ENCODE data around the gene OR51V1.
"Not testable (repeated sequence)": the region's sequence is repeated elsewhere in the genome, so short reads cannot be mapped to it uniquely, and the experiment has no call there.

OR51V1 gene

GRCh38 chr11:5197536-5197935 is 2.9 kb downstream of the OR51V1 start:
- FAIRE-seq (no peak), DNase-seq (ENCODE audit: insufficient read length) (no peak)
- no peak for TF ChIP-seq POLR2A (IDR thresholded peaks at IDR 0.05; ENCODE audit: low read depth, low read length)
- no peak for TF ChIP-seq TAF1 (IDR thresholded peaks at IDR 0.05; ENCODE audit: borderline replicate concordance, low read depth, low read length)
- TF ChIP-seq POLR2AphosphoS5 (IDR thresholded peaks at IDR 0.05; ENCODE audit: low read depth, low read length), result no peak

- FAIRE-seq (no peak), DNase-seq (ENCODE audit: insufficient read length) (no peak)
- TF ChIP-seq POLR2A (IDR thresholded peaks at IDR 0.05; ENCODE audit: low read depth, low read length), result no peak
- no peak for TF ChIP-seq TAF1 (IDR thresholded peaks at IDR 0.05; ENCODE audit: borderline replicate concordance, low read depth, low read length)
- no peak for TF ChIP-seq POLR2AphosphoS5 (IDR thresholded peaks at IDR 0.05; ENCODE audit: low read depth, low read length)
Observed at GRCh38 chr11:5196731-5197130, 3.8 kb downstream of the OR51V1 start.

- no peak for DNase-seq (ENCODE audit: insufficient read length)
- no peak for FAIRE-seq
- TF ChIP-seq POLR2A (IDR thresholded peaks at IDR 0.05; ENCODE audit: low read depth, low read length), result no peak
- no peak for TF ChIP-seq POLR2AphosphoS5 (IDR thresholded peaks at IDR 0.05; ENCODE audit: low read depth, low read length)
- no peak for TF ChIP-seq TAF1 (IDR thresholded peaks at IDR 0.05; ENCODE audit: borderline replicate concordance, low read depth, low read length)
Observed at GRCh38 chr11:5196067-5196466, 4.4 kb downstream of the OR51V1 start.

- no peak for FAIRE-seq
- no peak for DNase-seq (ENCODE audit: insufficient read length)
- TF ChIP-seq POLR2AphosphoS5 (IDR thresholded peaks at IDR 0.05; ENCODE audit: low read depth, low read length) (no peak), TAF1 (IDR thresholded peaks at IDR 0.05; ENCODE audit: borderline replicate concordance, low read depth, low read length) (no peak), POLR2A (IDR thresholded peaks at IDR 0.05; ENCODE audit: low read depth, low read length) (no peak)
Observed at GRCh38 chr11:5192738-5193137, 7.7 kb downstream of the OR51V1 start.

GRCh38 chr11:5188201-5188600 is 12.3 kb downstream of the OR51V1 start:
- DNase-seq (ENCODE audit: insufficient read length) (no peak), FAIRE-seq (no peak)
- TF ChIP-seq POLR2AphosphoS5 (IDR thresholded peaks at IDR 0.05; ENCODE audit: low read depth, low read length) (no peak), TAF1 (IDR thresholded peaks at IDR 0.05; ENCODE audit: borderline replicate concordance, low read depth, low read length) (no peak), POLR2A (IDR thresholded peaks at IDR 0.05; ENCODE audit: low read depth, low read length) (no peak)

GRCh38 chr11:5178046-5178837 is 22.2 kb downstream of the OR51V1 start:
- no peak for TF ChIP-seq POLR2A (IDR thresholded peaks at IDR 0.05; ENCODE audit: low read depth, low read length)
- no peak for TF ChIP-seq TAF1 (IDR thresholded peaks at IDR 0.05; ENCODE audit: borderline replicate concordance, low read depth, low read length)
- no peak for TF ChIP-seq POLR2AphosphoS5 (IDR thresholded peaks at IDR 0.05; ENCODE audit: low read depth, low read length)
- no peak for FAIRE-seq
- DNase-seq (ENCODE audit: insufficient read length), result no peak

- FAIRE-seq, result no peak
- TF ChIP-seq TAF1 (IDR thresholded peaks at IDR 0.05; ENCODE audit: borderline replicate concordance, low read depth, low read length), result no peak
- no peak for TF ChIP-seq POLR2A (IDR thresholded peaks at IDR 0.05; ENCODE audit: low read depth, low read length)
- TF ChIP-seq POLR2AphosphoS5 (IDR thresholded peaks at IDR 0.05; ENCODE audit: low read depth, low read length), result no peak
- DNase-seq (ENCODE audit: insufficient read length), result no peak
Observed at GRCh38 chr11:5174934-5175333, 25.5 kb downstream of the OR51V1 start.

GRCh38 chr11:5171856-5172255 is 28.6 kb downstream of the OR51V1 start:
- DNase-seq (ENCODE audit: insufficient read length) (no peak), FAIRE-seq (no peak)
- TF ChIP-seq POLR2A (IDR thresholded peaks at IDR 0.05; ENCODE audit: low read depth, low read length), result no peak

GRCh38 chr11:5165898-5166297 is 34.6 kb downstream of the OR51V1 start:
- DNase-seq (ENCODE audit: insufficient read length); FAIRE-seq: not testable (repeated sequence)

GRCh38 chr11:5164807-5165206 is 35.7 kb downstream of the OR51V1 start:
- DNase-seq (ENCODE audit: insufficient read length); FAIRE-seq: not testable (repeated sequence)

- FAIRE-seq; DNase-seq (ENCODE audit: insufficient read length): not testable (repeated sequence)
Observed at GRCh38 chr11:5161045-5161444, 39.4 kb downstream of the OR51V1 start.

GRCh38 chr11:5160217-5160616 is 40.3 kb downstream of the OR51V1 start:
- not testable (repeated sequence) for DNase-seq (ENCODE audit: insufficient read length); FAIRE-seq

GRCh38 chr11:5159806-5160205 is 40.7 kb downstream of the OR51V1 start:
- TF ChIP-seq POLR2AphosphoS5 (IDR thresholded peaks at IDR 0.05; ENCODE audit: low read depth, low read length) (no peak), POLR2A (IDR thresholded peaks at IDR 0.05; ENCODE audit: low read depth, low read length) (no peak), TAF1 (IDR thresholded peaks at IDR 0.05; ENCODE audit: borderline replicate concordance, low read depth, low read length) (no peak)
- no peak for DNase-seq (ENCODE audit: insufficient read length)

More at GRCh38 chr11:5159806-5160205, 40.7 kb downstream of the OR51V1 start:
- no peak for FAIRE-seq

All from GM12892 (cell line).